Endothelial cell of umbilical vein (primary cell): ENCODE measurements around the gene RNF175. TPM values are rescaled to one million over a fixed set of nuclear protein-coding genes. Genes with fewer than 3 reads are reported as not detected.

Experiments used
- BruUV-seq: library from RNA; stranded (reverse); fragments of 400-500 nt; replicated peaks from 2 replicates; lab custom pipeline; 2021; lab: Mats Ljungman, UMichigan
- CTCF ChIA-PET: fragments of 300-600, 350-600 bp; sonication (Branson Sonifier 250); formaldehyde crosslinking; loops from one replicate; lab custom pipeline; 2021; ENCODE audit warnings: antibody characterized with exemption, inconsistent platforms; lab: Charles Lee
- POLR2A ChIA-PET: fragments of 300-600, 350-600 bp; sonication (Branson Sonifier 250); formaldehyde crosslinking; loops from one replicate; lab custom pipeline; 2021; ENCODE audit warnings: antibody characterized with exemption, inconsistent platforms; lab: Charles Lee
- DNase-seq: peaks from one replicate; pipeline ENCODE4 v3.0.0-alpha.2; 2011; ENCODE audit warnings: low read depth, low spot score
- FAIRE-seq: peaks from 2 replicates; lab custom pipeline; 2011; peaks lifted over from hg19 to GRCh38; lab: Jason Lieb, UNC
- H2AFZ ChIP-seq: 2 replicates; pipeline ENCODE4 v1.6.0; 2012; ENCODE audit warnings: low read depth, low read length, control low read depth, inconsistent platforms
- H3K27ac ChIP-seq: 2 replicates; pipeline ENCODE4 v1.5.1; 2011; ENCODE audit warnings: low read depth, mild to moderate bottlenecking, control low read depth, low read length, moderate library complexity; ENCODE audit not compliant: insufficient read depth
- H3K27me3 ChIP-seq, 2 experiments: 2 replicates each; pipeline versions ENCODE4 v1.6.0 to v1.6.1; 2011; ENCODE audit warnings: low read length in 2 of 2, mixed read lengths in 1 of 2; ENCODE audit not compliant: control insufficient read depth in 2 of 2, insufficient read depth in 2 of 2
- H3K36me3 ChIP-seq, 2 experiments: 2 replicates in 1 of 2; 3 replicates in 1 of 2; pipeline ENCODE4 v1.5.1; 2011; ENCODE audit warnings: low read length in 2 of 2, mild to moderate bottlenecking in 1 of 2, moderate library complexity in 1 of 2; ENCODE audit not compliant: control insufficient read depth in 2 of 2, insufficient read depth in 2 of 2; ENCODE audit errors: extremely low read depth in 1 of 2
- H3K4me1 ChIP-seq: 3 replicates; pipeline ENCODE4 v1.5.1; 2011; ENCODE audit warnings: mild to moderate bottlenecking, low read length; ENCODE audit not compliant: control insufficient read depth, insufficient read depth; ENCODE audit errors: extremely low read depth
- H3K4me2 ChIP-seq: 2 replicates; pipeline ENCODE4 v1.6.1; 2011; ENCODE audit warnings: low read length, control low read depth, mixed read lengths; ENCODE audit not compliant: insufficient read depth
- H3K4me3 ChIP-seq, 3 experiments: fragments of 200-600 bp in 1 of 3; sonication (generic), shearing (Covaris generic) in 1 of 3; replicated peaks in 1 of 3; 2 replicates each; pipeline ENCODE4 v1.5.1; 2011 to 2016; ENCODE audit warnings: control low read depth in 3 of 3, low read length in 3 of 3, mild to moderate bottlenecking in 2 of 3, inconsistent platforms in 1 of 3, low read depth in 1 of 3, moderate library complexity in 1 of 3; ENCODE audit not compliant: insufficient read depth in 1 of 3
- H3K79me2 ChIP-seq: 2 replicates; pipeline ENCODE4 v1.6.0; 2012; ENCODE audit warnings: low read length, inconsistent platforms; ENCODE audit not compliant: control insufficient read depth, insufficient read depth
- H3K9ac ChIP-seq: replicated peaks from 2 replicates; pipeline ENCODE3; 2011; ENCODE audit warnings: low read length, control low read depth; ENCODE audit not compliant: insufficient read depth; ENCODE audit errors: extremely low read depth
- H3K9me1 ChIP-seq: replicated peaks from 3 replicates; pipeline ENCODE4 v1.6.0; 2011; ENCODE audit warnings: mild to moderate bottlenecking, low read length; ENCODE audit not compliant: control insufficient read depth, insufficient read depth; ENCODE audit errors: extremely low read depth
- H3K9me3 ChIP-seq: replicated peaks from 2 replicates; pipeline ENCODE4 v1.5.1; 2012; ENCODE audit warnings: low read length, inconsistent platforms; ENCODE audit not compliant: control insufficient read depth, insufficient read depth
- H4K20me1 ChIP-seq: replicated peaks from 2 replicates; pipeline ENCODE3; 2011; ENCODE audit warnings: mild to moderate bottlenecking, low read length; ENCODE audit not compliant: control insufficient read depth, insufficient read depth; ENCODE audit errors: extremely low read depth
- CTCF ChIP-seq, 2 donors: IDR thresholded peaks; 1 replicate in 1 of 2; 2 replicates in 1 of 2; pipeline ENCODE4 v1.5.1; 2011; ENCODE audit warnings: low read length in 2 of 2, mild to moderate bottlenecking in 2 of 2, moderate library complexity in 2 of 2, control low read depth in 1 of 2, inconsistent platforms in 1 of 2, low read depth in 1 of 2; ENCODE audit not compliant: insufficient read depth in 1 of 2; ENCODE audit errors: extremely low read depth in 1 of 2
- EZH2 ChIP-seq: IDR thresholded peaks from 2 replicates; pipeline ENCODE4 v1.6.1; 2012; ENCODE audit warnings: borderline replicate concordance, low read depth, mild to moderate bottlenecking, moderate library complexity, low read length, inconsistent platforms; ENCODE audit not compliant: severe bottlenecking
- FOS ChIP-seq: IDR thresholded peaks from 2 replicates; pipeline ENCODE4 v1.6.1; 2011; ENCODE audit warnings: mild to moderate bottlenecking, low read length, moderate library complexity, borderline replicate concordance; ENCODE audit not compliant: insufficient read depth
- GATA2 ChIP-seq: IDR thresholded peaks from 2 replicates; pipeline ENCODE4 v1.7.0; 2011; ENCODE audit warnings: low read depth, mild to moderate bottlenecking, moderate library complexity, mixed read lengths, low read length; ENCODE audit not compliant: insufficient read length, insufficient read depth
- JUN ChIP-seq: IDR thresholded peaks from 2 replicates; pipeline ENCODE4 v1.6.1; 2011; ENCODE audit warnings: borderline replicate concordance, low read depth; ENCODE audit not compliant: insufficient read length, insufficient read depth
- MAX ChIP-seq: IDR thresholded peaks from 2 replicates; pipeline ENCODE4 v1.6.1; 2011; ENCODE audit not compliant: insufficient read depth, insufficient read length
- MYC ChIP-seq: IDR thresholded peaks from one replicate; pipeline ENCODE4 v1.6.1; 2011; ENCODE audit warnings: mild to moderate bottlenecking, low read depth, low read length
- POLR2AphosphoS5 ChIP-seq: IDR thresholded peaks from 2 replicates; pipeline ENCODE4 v1.6.1; 2012; ENCODE audit warnings: low read depth, mild to moderate bottlenecking, control low read depth, low read length, moderate library complexity; ENCODE audit not compliant: insufficient read depth
- dilution Hi-C: fragments of 300-500 bp; cut with MboI; formaldehyde crosslinking; loops from one replicate; pipeline ENCODE4 v1.15.0; 2019; ENCODE audit warnings: low sequenced_read_pairs; ENCODE audit not compliant: extremely low pct_ligation_motif_present
- intact Hi-C: fragments of 100-400 bp; cut with micrococcal nuclease; formaldehyde crosslinking; loops from one replicate; pipeline ENCODE4 v1.10.0; 2022
- polyA plus RNA-seq, 4 experiments: library from polyadenylated mRNA; depleted of rRNA in 3 of 4; stranded (reverse) in 3 of 4; unstranded in 1 of 4; fragments of >200 nt; gene quantifications; 2 replicates each; pipeline versions ENCODE4 v1.2.1 to v1.2.3, GENCODE V29; 2011 to 2012; ENCODE audit warnings: missing spikeins in 1 of 4
- total RNA-seq: library from RNA; stranded (reverse); gene quantifications from 2 replicates; pipeline ENCODE4 v1.2.3, GENCODE V29; 2021

RNF175 gene
- total and polyA plus RNA-seq, 2 donors (not counting 3 experiments of a cell fraction or from before 2014, with no cell fraction given), result not detected

GRCh38 chr4:153804722-153805121 is 44.9 kb upstream of the RNF175 start:
- FAIRE-seq, result no peak
- no TSS peak for BruUV-seq
- Histone ChIP-seq H3K27ac (no peak overlapping the region), H2AFZ (no peak overlapping the region), H3K36me3 (no peaks in the 10 kb centered on the region), H3K4me3 (no peak overlapping the region), H4K20me1 (no peaks in the 10 kb centered on the region), H3K79me2 (no peaks in the 10 kb centered on the region), H3K4me1 (no peaks in the 10 kb centered on the region), H3K4me2 (no peak overlapping the region), H3K9me3 (no peaks in the 10 kb centered on the region), H3K9me1 (no peaks in the 10 kb centered on the region), H3K27me3 (no peaks in the 10 kb centered on the region), H3K9ac (no peak overlapping the region)
- ChIA-PET CTCF (no interaction called here), POLR2A (no interaction called here)
- dilution Hi-C loops, result no loop called here
- no peak for TF ChIP-seq EZH2
- TF ChIP-seq GATA2, result no peak
- no peak for TF ChIP-seq JUN
- TF ChIP-seq MYC, result no peak
- no peak for TF ChIP-seq POLR2AphosphoS5
- TF ChIP-seq CTCF (IDR thresholded peaks at IDR 0.05; ENCODE audit: extremely low read depth in 1 of 2, insufficient read depth in 1 of 2, low read depth in 1 of 2, low read length in 2 of 2), result no peak
- TF ChIP-seq MAX, result no peak
- TF ChIP-seq FOS, result no peak
- intact Hi-C loops, result no loop called here
- no peak for DNase-seq
